WI38 (cell line): ENCODE data around the gene SYPL1.

Source experiments
- H3K4me3 ChIP-seq: 2 replicates; pipeline ENCODE4 v1.5.1; 2011; ENCODE audit warnings: low read depth, mild to moderate bottlenecking, control low read depth, low read length
- TF ChIP-seq, protein P1 (sequence below): IDR thresholded peaks from 2 replicates; pipeline ENCODE4 v1.5.1; 2012; ENCODE audit warnings: low read depth, mild to moderate bottlenecking, control low read depth, low read length

SYPL1 gene

DNA sequence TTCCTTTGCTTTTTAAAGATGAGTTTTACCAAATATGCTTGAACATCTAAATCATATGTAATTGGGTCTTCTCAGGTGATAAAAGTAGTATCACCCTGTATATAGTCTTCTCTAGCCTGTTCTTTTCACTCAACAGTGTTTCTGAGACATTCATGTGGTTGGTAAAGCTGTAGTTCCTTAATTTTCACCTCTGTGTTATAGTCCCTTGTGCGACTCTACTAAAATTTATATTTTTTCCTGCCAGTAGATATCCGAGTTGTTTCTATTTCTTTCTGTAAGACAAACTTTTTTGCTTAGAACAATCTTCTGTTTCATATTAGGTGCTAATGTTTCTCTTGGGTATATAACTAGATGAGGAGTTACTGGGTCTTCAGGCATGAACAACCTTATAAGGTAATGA lies 35.6 kb downstream of the SYPL1 start:
- H3K4me3 ChIP-seq, result no peak overlapping the region
- TF ChIP-seq, protein P1, sequence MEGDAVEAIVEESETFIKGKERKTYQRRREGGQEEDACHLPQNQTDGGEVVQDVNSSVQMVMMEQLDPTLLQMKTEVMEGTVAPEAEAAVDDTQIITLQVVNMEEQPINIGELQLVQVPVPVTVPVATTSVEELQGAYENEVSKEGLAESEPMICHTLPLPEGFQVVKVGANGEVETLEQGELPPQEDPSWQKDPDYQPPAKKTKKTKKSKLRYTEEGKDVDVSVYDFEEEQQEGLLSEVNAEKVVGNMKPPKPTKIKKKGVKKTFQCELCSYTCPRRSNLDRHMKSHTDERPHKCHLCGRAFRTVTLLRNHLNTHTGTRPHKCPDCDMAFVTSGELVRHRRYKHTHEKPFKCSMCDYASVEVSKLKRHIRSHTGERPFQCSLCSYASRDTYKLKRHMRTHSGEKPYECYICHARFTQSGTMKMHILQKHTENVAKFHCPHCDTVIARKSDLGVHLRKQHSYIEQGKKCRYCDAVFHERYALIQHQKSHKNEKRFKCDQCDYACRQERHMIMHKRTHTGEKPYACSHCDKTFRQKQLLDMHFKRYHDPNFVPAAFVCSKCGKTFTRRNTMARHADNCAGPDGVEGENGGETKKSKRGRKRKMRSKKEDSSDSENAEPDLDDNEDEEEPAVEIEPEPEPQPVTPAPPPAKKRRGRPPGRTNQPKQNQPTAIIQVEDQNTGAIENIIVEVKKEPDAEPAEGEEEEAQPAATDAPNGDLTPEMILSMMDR, result no peak

- H3K4me3 ChIP-seq, result no peak overlapping the region
- TF ChIP-seq, protein P1, result no peak
Measured at GRCh38 chr7:106075937-106076336, 36.2 kb downstream of the SYPL1 start.

GRCh38 chr7:106074257-106074656 lies 37.9 kb downstream of the SYPL1 start:
- TF ChIP-seq, protein P1, result no peak
- no peak overlapping the region for H3K4me3 ChIP-seq

GRCh38 chr7:106073701-106074100 lies 38.4 kb downstream of the SYPL1 start:
- TF ChIP-seq, protein P1, result no peak
- H3K4me3 ChIP-seq, result no peak overlapping the region

- TF ChIP-seq, protein P1, result no peak
- H3K4me3 ChIP-seq, result no peak overlapping the region
Measured at GRCh38 chr7:106072715-106073091, 39.4 kb downstream of the SYPL1 start.

DNA sequence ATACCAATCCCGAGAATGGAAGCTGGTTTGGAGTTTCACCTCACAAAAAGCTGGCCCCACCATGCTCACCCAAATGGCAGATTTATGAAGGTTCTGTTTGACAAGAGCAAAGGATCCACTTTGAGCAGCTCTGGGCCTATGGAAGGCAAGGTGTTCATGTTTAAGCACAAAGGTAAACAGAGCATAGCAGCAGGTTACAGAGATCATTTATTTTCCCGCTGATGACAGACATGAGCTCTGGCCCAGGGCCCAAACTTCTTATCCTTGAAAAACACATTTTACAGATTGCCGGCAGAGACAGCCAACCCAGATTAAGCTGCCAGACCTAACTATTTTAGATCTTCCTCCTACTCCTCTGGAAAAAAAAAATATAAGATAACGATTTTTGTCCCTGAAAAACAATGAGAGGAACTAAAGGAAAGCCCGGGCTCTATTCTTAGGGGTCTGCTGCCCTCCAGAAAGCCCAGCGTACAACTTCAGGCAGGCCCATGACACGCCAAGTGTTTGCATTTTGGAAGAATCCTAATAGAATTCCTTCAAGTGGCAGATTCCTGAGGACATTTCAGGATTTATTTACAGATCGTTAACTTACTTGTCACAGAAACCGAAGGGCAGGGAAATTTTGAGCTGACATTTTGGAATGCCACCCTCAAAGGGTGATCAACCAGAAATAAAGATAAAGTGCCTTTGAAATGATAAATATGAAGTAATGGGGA lies 40.0 kb downstream of the SYPL1 start:
- TF ChIP-seq, protein P1, result no peak
- no peak overlapping the region for H3K4me3 ChIP-seq

GRCh38 chr7:106071356-106071998 lies 40.6 kb downstream of the SYPL1 start:
- no peak overlapping the region for H3K4me3 ChIP-seq
- TF ChIP-seq, protein P1, result no peak
